H1 (cell line): ENCODE measurements around the gene DBNDD1. TPM values are rescaled to one million over a fixed set of nuclear protein-coding genes. Genes with fewer than 3 reads are reported as not detected.

Source experiments
- ASH2L ChIP-seq: fragments of 200-600, 300-600 bp; sonication (generic); IDR thresholded peaks from one replicate; pipeline ENCODE4 v1.7.1; 2017; ENCODE audit warnings: low read length
- MAFK ChIP-seq: IDR thresholded peaks from 2 replicates; pipeline ENCODE4 v1.6.1; 2012; ENCODE audit warnings: low read depth, mild to moderate bottlenecking, improper control_type of control experiment, low read length
- TAF1 ChIP-seq: IDR thresholded peaks from 2 replicates; pipeline ENCODE4 v1.6.1; 2011; ENCODE audit warnings: mild to moderate bottlenecking, low read depth, low read length
- TBP ChIP-seq: IDR thresholded peaks from 2 replicates; pipeline ENCODE4 v1.6.1; 2011; ENCODE audit warnings: low read depth, low read length, improper control_type of control experiment
- polyA plus RNA-seq, 7 experiments: library from polyadenylated mRNA; depleted of rRNA in 3 of 7; stranded (reverse) in 5 of 7; unstranded in 2 of 7; fragments of >200 nt in 5 of 7; fragments of 200-250 nt in 2 of 7; gene quantifications; 1 replicate in 5 of 7; 2 replicates in 1 of 7; 4 replicates in 1 of 7; pipeline versions ENCODE4 v1.2.1 to v1.2.3, GENCODE V29; 2011 to 2013; ENCODE audit warnings: missing spikeins in 2 of 7, mixed read lengths in 2 of 7
- total RNA-seq: library from RNA; stranded (reverse); fragmentation: NEBNext Ultra II Directional; extraction: Animal tissue kit (Norgen Biotek cat#: 25700); gene quantifications from 2 replicates; pipeline ENCODE4 v1.2.1, GENCODE V29; 2021

Gene DBNDD1
- total and polyA plus RNA-seq, 2 of the 8 experiments (the other 6 are each of a cell fraction or from before 2014, with no cell fraction given): 69.9 to 92.6 TPM

GRCh38 chr16:90009172-90009899 is 9.9 kb downstream of the DBNDD1 start (continued):
- TF ChIP-seq MAFK (no peak), TAF1 (no peak), TBP (no peak), ASH2L (no peak)
